ENCODE results near the gene DUSP8. TPM values are rescaled to one million over a fixed set of nuclear protein-coding genes. Genes with fewer than 3 reads are reported as not detected.

The DUSP8 gene
- total RNA-seq, 2 experiments from 2014 or later, result 1.5 to 2.1 TPM

GRCh38 chr11:1540074-1540473 lies 32.0 kb downstream of the DUSP8 start:
- Mint-ChIP-seq H3K27me3 (peaks cover 4% of the 10 kb centered on the region), H3K36me3 (no peaks in the 10 kb centered on the region), H3K4me3 (no peak overlapping the region), H3K27ac (no peak overlapping the region), H3K9me3 (no peaks in the 10 kb centered on the region), H3K4me1 (peaks cover 10% of the 10 kb centered on the region)
- no peak for DNase-seq

DNA sequence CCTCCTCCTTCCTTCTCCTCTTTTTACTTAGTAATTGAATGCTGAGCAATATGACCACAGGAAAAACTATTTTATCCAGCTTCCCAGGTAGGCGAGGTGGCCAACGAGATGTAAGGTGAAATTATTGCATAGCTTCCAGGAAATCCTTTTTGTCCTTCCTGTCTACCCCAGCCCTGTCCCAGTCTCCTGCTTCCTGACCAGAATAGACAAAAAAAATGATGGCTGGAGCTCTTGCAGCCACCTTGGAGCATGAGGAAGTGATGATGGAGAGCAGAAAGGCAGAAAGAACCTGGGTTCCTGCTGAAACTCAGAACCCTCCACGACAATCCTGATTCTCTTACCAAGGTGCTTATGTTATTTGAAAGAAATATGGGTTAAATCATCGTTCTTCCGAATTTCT lies 33.9 kb downstream of the DUSP8 start:
- peaks cover 15% of the 10 kb centered on the region for H3K4me1 Mint-ChIP-seq

GRCh38 chr11:1536065-1536843 lies 35.8 kb downstream of the DUSP8 start:
- Mint-ChIP-seq H3K9me3 (no peaks in the 10 kb centered on the region), H3K4me3 (no peak overlapping the region), H3K36me3 (no peaks in the 10 kb centered on the region), H3K27me3 (no peaks in the 10 kb centered on the region), H3K27ac (no peak overlapping the region), H3K4me1 (peaks cover 24% of the 10 kb centered on the region)
- DNase-seq, result no peak

More for the DNA sequence above, 33.9 kb downstream of the DUSP8 start:
- DNase-seq, result no peak
- Mint-ChIP-seq H3K4me3 (no peak overlapping the region), H3K27ac (no peak overlapping the region), H3K27me3 (no peaks in the 10 kb centered on the region), H3K9me3 (no peaks in the 10 kb centered on the region), H3K36me3 (no peaks in the 10 kb centered on the region)

DNA sequence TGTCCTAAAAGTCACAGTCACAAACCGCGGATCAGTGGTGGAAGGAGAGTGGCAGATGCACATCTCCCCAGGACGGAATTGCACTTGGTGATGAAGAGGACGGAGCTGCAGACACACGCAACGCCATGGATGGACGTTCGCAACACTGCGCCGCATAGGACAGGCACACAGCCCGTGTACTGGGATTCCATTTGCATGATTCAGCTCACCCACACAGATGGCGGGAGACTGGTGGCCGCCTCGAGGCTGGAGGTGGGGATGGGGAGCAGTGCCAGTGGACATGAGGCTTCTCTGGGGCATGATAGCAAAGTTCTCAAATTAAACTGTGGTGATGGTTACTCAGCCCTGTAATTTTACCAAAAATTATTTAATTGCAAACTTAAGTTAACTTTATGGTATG lies 37.4 kb downstream of the DUSP8 start:
- Mint-ChIP-seq H3K9me3 (no peaks in the 10 kb centered on the region), H3K4me3 (no peak overlapping the region), H3K36me3 (no peaks in the 10 kb centered on the region), H3K27ac (no peak overlapping the region), H3K27me3 (no peaks in the 10 kb centered on the region), H3K4me1 (peaks cover 28% of the 10 kb centered on the region)
- DNase-seq, result no peak

GRCh38 chr11:1534171-1534570 lies 37.9 kb downstream of the DUSP8 start:
- Mint-ChIP-seq H3K9me3 (no peaks in the 10 kb centered on the region), H3K4me3 (no peak overlapping the region), H3K36me3 (no peaks in the 10 kb centered on the region), H3K27ac (no peak overlapping the region), H3K27me3 (no peaks in the 10 kb centered on the region), H3K4me1 (peaks cover 28% of the 10 kb centered on the region)
- no peak for DNase-seq

- no peak for DNase-seq
- H3K4me1 Mint-ChIP-seq, result peaks cover 30% of the 10 kb centered on the region
- no peak overlapping the region for H3K4me3 Mint-ChIP-seq
- H3K36me3 Mint-ChIP-seq, result no peaks in the 10 kb centered on the region
- no peaks in the 10 kb centered on the region for H3K9me3 Mint-ChIP-seq
- H3K27ac Mint-ChIP-seq, result no peak overlapping the region
- H3K27me3 Mint-ChIP-seq, result no peaks in the 10 kb centered on the region
Measured at GRCh38 chr11:1533342-1533725, 38.7 kb downstream of the DUSP8 start.

GRCh38 chr11:1532606-1533341 lies 39.3 kb downstream of the DUSP8 start:
- Mint-ChIP-seq H3K27me3 (no peaks in the 10 kb centered on the region), H3K9me3 (no peaks in the 10 kb centered on the region), H3K4me3 (no peak overlapping the region), H3K4me1 (peaks cover 30% of the 10 kb centered on the region), H3K36me3 (no peaks in the 10 kb centered on the region), H3K27ac (no peak overlapping the region)
- no peak for DNase-seq

- H3K4me1 Mint-ChIP-seq, result peaks cover 30% of the 10 kb centered on the region
- H3K27ac Mint-ChIP-seq, result no peak overlapping the region
- H3K27me3 Mint-ChIP-seq, result no peaks in the 10 kb centered on the region
- no peak overlapping the region for H3K4me3 Mint-ChIP-seq
- no peaks in the 10 kb centered on the region for H3K9me3 Mint-ChIP-seq
- H3K36me3 Mint-ChIP-seq, result no peaks in the 10 kb centered on the region
- no peak for DNase-seq
Measured at GRCh38 chr11:1532014-1532586, 40.0 kb downstream of the DUSP8 start.

DNA sequence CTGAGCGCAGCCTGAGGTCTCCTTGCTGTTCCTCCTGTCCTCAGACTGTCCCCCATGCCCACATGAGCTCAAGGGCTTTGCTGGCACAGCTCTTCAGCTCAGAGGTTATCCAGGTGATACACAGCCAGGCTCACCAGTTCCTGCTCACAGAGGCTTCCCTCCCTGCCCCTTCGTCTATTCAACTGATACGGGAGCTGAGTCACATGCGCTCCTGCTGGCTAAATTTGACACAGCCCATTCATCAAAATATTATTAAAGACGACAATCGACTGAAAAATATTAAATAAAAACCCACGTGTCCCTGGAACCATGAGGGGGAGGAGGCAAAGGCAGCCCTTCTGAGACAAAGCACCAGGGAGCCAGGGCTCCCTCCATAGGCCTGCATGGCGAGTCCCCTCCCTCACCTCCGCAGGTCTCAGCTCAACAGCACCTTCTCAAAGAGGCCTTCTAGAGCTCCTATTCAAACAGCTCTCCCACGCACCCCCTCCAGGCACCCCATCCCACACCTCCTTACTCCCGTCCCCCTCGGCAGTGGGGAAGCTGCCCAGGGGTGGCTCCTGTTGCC lies 40.5 kb downstream of the DUSP8 start:
- H3K36me3 Mint-ChIP-seq, result no peaks in the 10 kb centered on the region
- peaks cover 27% of the 10 kb centered on the region for H3K4me1 Mint-ChIP-seq

DNA sequence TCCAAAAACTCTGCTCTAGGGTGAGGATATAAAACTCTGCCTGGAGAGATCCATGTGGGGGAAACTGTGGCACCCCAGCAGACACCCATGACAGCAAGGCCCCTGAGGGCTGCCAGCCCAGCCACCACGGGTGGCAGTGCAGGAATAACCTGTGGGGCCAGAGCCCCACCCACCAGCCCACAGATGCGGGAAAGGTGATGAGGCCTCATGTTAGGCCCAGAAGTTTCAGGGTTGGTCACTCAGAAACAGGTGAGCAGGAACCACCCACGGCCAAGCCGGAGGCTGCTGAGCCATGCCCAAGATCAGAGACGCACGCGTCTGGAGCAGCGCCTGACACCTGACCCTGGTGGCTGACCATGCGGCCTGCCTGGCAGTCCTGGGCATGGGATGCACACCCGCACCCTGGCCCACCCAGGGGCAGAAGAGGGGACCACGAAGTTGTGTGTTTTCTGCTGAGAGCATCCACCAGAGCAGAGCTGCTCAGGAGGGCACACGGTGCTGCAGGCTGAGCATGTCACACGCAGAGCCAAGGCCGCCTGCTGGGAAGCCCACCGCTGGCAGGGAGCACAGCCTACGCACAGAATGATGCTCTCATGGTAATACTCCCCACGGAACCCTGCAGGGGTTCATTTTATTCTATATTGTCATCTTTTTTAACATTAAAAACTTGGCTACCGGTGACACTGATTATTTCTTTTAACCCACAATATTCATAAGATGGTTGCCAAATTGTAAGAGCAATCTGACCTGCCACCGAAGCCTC lies 41.2 kb downstream of the DUSP8 start:
- Mint-ChIP-seq H3K9me3 (no peaks in the 10 kb centered on the region), H3K27me3 (no peaks in the 10 kb centered on the region), H3K4me1 (peaks cover 23% of the 10 kb centered on the region), H3K27ac (no peak overlapping the region), H3K4me3 (no peak overlapping the region), H3K36me3 (no peaks in the 10 kb centered on the region)
- DNase-seq, result no peak

More for the DNA sequence above, 40.5 kb downstream of the DUSP8 start:
- no peaks in the 10 kb centered on the region for H3K9me3 Mint-ChIP-seq
- H3K27me3 Mint-ChIP-seq, result no peaks in the 10 kb centered on the region
- no peak for DNase-seq
- H3K27ac Mint-ChIP-seq, result no peak overlapping the region
- no peak overlapping the region for H3K4me3 Mint-ChIP-seq

GRCh38 chr11:1529774-1530173 lies 42.3 kb downstream of the DUSP8 start:
- no peak for DNase-seq
- peaks cover 17% of the 10 kb centered on the region for H3K4me1 Mint-ChIP-seq
- H3K27ac Mint-ChIP-seq, result no peak overlapping the region
- no peak overlapping the region for H3K4me3 Mint-ChIP-seq
- no peaks in the 10 kb centered on the region for H3K9me3 Mint-ChIP-seq
- H3K27me3 Mint-ChIP-seq, result no peaks in the 10 kb centered on the region
- H3K36me3 Mint-ChIP-seq, result no peaks in the 10 kb centered on the region

DNA sequence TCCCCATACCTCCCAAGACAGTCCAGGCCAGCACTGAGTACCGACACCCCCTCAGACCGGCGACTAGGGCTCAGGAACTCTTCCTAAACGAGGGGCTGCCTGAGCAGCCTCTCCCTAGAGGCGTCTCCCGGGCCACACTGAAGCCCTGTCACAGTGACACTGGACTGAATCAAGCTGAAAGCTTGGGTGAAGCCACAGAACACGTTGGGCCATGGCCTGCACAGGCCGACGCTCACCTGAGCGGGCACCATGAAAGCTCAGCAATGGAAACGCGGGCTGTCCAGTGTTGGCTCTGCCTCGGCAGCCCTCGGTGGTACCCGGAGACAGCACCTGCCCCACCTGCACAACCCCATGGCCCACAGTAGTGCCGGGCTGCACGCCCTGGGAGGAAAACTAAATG lies 42.8 kb downstream of the DUSP8 start:
- no peak overlapping the region for H3K27ac Mint-ChIP-seq
- H3K9me3 Mint-ChIP-seq, result no peaks in the 10 kb centered on the region
- H3K36me3 Mint-ChIP-seq, result no peaks in the 10 kb centered on the region
- no peak overlapping the region for H3K4me3 Mint-ChIP-seq
- DNase-seq, result no peak
- no peaks in the 10 kb centered on the region for H3K27me3 Mint-ChIP-seq
- H3K4me1 Mint-ChIP-seq, result peaks cover 15% of the 10 kb centered on the region

- DNase-seq, result no peak
- Mint-ChIP-seq H3K4me1 (peaks cover 19% of the 10 kb centered on the region), H3K36me3 (no peaks in the 10 kb centered on the region), H3K9me3 (no peaks in the 10 kb centered on the region), H3K27me3 (no peaks in the 10 kb centered on the region), H3K27ac (no peak overlapping the region), H3K4me3 (no peak overlapping the region)
Measured at GRCh38 chr11:1528710-1529109, 43.4 kb downstream of the DUSP8 start.

DNA sequence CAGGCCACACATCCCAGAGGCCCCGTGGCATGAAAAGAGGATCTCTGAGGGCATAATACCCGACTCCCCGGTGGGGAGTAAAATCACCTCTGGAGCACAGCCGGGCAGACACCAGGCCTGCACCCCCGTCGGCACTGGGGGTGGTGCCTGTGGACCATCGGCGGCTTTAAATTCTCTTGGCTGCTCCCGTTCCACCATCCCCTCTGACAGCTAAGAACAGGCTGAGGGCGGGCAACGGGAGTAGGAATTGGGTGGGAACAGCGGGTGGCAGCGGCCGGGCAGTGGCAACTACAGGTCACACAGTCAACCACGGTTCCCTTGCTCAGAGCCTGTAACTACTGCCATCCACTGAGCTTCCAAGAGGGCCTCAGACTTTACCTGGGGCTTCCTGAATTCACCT lies 45.3 kb downstream of the DUSP8 start:
- no peak for DNase-seq
- Mint-ChIP-seq H3K27me3 (no peaks in the 10 kb centered on the region), H3K9me3 (no peaks in the 10 kb centered on the region), H3K4me1 (peaks cover 26% of the 10 kb centered on the region), H3K4me3 (no peak overlapping the region), H3K27ac (no peak overlapping the region), H3K36me3 (no peaks in the 10 kb centered on the region)

DNA sequence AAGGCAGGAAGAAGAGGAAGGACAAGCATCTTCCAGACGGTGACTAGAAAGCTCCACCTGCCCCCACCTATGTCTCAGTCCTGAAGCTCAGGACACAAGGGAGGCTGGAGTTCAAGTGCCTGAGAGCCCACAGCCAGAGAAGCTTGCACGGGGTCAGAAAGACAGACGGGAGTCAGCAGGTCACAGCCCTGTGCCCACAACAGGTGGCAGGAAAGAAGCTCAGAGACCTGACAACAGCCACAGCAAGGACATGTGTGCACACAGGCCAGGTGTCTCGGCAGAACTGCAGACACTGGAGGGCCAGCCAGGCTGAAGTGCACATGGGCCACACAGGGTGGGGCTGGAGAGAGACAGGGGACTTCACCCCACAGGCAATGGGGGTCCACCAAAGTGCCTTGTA lies 48.3 kb downstream of the DUSP8 start:
- Mint-ChIP-seq H3K27ac (peak overlapping the region; percentile 16), H3K27me3 (no peaks in the 10 kb centered on the region), H3K36me3 (no peaks in the 10 kb centered on the region), H3K9me3 (no peaks in the 10 kb centered on the region), H3K4me3 (no peak overlapping the region), H3K4me1 (peaks cover 23% of the 10 kb centered on the region)
- no peak for DNase-seq

Data from activated naive CD8-positive, alpha-beta T cell treated with anti-CD3 and anti-CD28 coated beads for 36 hours (primary cell).